ENCODE measurements around the gene PTGR1.

DNA sequence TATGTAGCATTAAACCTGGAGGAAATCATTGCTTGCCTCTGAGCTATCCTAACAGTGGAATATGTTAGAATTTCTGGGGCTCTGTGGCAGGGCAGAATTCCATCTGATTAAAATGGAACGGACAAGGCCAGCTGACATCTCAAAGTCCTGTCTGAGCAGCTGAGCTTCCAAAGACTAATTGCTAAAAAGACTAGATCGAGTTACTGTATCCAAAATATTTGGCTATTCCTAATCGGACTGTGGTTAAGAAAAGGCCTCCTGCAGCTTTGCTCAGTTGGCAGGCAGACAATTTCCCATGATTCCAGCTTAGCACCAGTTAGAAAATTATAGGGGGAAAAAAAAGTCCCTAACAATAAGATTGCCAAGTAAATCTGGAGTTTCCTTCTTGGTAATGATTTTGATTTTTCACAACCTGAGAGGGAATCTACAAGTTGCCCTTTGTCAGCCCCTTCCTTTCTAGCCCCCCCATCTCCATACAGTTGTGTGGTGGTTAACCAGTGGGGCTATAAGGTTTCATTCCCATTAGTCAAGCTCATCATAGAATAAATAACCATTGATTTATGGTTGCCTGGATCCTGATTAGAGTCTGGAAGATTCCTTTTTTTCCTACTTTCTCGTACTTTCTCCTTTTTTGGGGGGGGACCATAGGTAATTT lies 26.4 kb downstream of the PTGR1 start:
- TF ChIP-seq, protein P1, sequence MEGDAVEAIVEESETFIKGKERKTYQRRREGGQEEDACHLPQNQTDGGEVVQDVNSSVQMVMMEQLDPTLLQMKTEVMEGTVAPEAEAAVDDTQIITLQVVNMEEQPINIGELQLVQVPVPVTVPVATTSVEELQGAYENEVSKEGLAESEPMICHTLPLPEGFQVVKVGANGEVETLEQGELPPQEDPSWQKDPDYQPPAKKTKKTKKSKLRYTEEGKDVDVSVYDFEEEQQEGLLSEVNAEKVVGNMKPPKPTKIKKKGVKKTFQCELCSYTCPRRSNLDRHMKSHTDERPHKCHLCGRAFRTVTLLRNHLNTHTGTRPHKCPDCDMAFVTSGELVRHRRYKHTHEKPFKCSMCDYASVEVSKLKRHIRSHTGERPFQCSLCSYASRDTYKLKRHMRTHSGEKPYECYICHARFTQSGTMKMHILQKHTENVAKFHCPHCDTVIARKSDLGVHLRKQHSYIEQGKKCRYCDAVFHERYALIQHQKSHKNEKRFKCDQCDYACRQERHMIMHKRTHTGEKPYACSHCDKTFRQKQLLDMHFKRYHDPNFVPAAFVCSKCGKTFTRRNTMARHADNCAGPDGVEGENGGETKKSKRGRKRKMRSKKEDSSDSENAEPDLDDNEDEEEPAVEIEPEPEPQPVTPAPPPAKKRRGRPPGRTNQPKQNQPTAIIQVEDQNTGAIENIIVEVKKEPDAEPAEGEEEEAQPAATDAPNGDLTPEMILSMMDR (IDR thresholded peaks at IDR 0.05 in 4 of 5, conservative IDR thresholded peaks at IDR 0.05 in 1 of 5): no peak
- no peak for TF ChIP-seq POLR2A (IDR thresholded peaks at IDR 0.05)

Measured in gastrocnemius medialis (tissue), 4 donors.